Breast epithelium (tissue), 4 donors: ENCODE measurements around the gene SCAP. TPM values are rescaled to one million over a fixed set of nuclear protein-coding genes. Genes with fewer than 3 reads are reported as not detected.

ENCODE experiments used
- DNase-seq, 2 donors: peaks; one replicate each; pipeline ENCODE4 v3.0.0-alpha.2; 2019; ENCODE audit warnings: low spot score in 2 of 2
- H3K27ac ChIP-seq, 2 donors: fragments of 200-600 bp; sonication (generic) in 1 of 2; one replicate each; pipeline ENCODE4 v1.5.1; 2016 to 2019; ENCODE audit warnings: mild to moderate bottlenecking in 1 of 2
- H3K27me3 ChIP-seq, 2 donors: fragments of 200-600 bp; sonication (generic) in 1 of 2; one replicate each; pipeline versions ENCODE4 v1.5.1 to v1.6.0; 2017 to 2019; ENCODE audit warnings: control low read depth in 1 of 2, mild to moderate bottlenecking in 1 of 2
- H3K36me3 ChIP-seq: fragments of 200-600 bp; one replicate; pipeline ENCODE4 v1.5.1; 2019
- H3K4me1 ChIP-seq, 2 donors: fragments of 200-600 bp; sonication (generic); one replicate each; pipeline ENCODE4 v1.5.1; 2016 to 2019; ENCODE audit warnings: control low read depth in 1 of 2
- H3K4me3 ChIP-seq, 3 donors: fragments of 200-600 bp; sonication (generic); 1 replicate in 2 of 3; 2 replicates in 1 of 3; pipeline ENCODE4 v1.5.1; 2016 to 2019; ENCODE audit warnings: mild to moderate bottlenecking in 3 of 3, moderate library complexity in 2 of 3
- H3K9me3 ChIP-seq, 2 donors: fragments of 200-600 bp; sonication (generic) in 1 of 2; one replicate each; pipeline ENCODE4 v1.5.1; 2016 to 2019; ENCODE audit warnings: control low read depth in 1 of 2
- CTCF ChIP-seq, 3 donors: fragments of 450-650 bp; IDR thresholded peaks; one replicate each; pipeline ENCODE4 v1.5.1; 2016 to 2017; ENCODE audit warnings: antibody characterized with exemption in 3 of 3, mild to moderate bottlenecking in 3 of 3, moderate library complexity in 3 of 3
- POLR2A ChIP-seq: fragments of 450-650 bp; IDR thresholded peaks from one replicate; pipeline ENCODE4 v1.6.1; 2016; ENCODE audit warnings: antibody characterized with exemption, mild to moderate bottlenecking, moderate library complexity
- POLR2AphosphoS5 ChIP-seq, 3 donors: sonication (generic); formaldehyde crosslinking; IDR thresholded peaks; one replicate each; pipeline ENCODE4 v1.6.1; 2017; ENCODE audit warnings: antibody characterized with exemption in 3 of 3
- intact Hi-C: fragments of 100-400 bp; cut with DNase I; formaldehyde crosslinking; loops from one replicate; pipeline ENCODE4 v1.15.1; 2023; ENCODE audit warnings: low total_unique reads
- total RNA-seq, 3 donors: library from RNA; depleted of rRNA; stranded (reverse); fragments of >200 nt; gene quantifications; one replicate each; pipeline ENCODE4 v1.1.0, GENCODE V29; 2016

The SCAP gene
- total RNA-seq, 3 donors from 2014 or later, result 54.7 to 78.0 (median 72.7) TPM

DNA sequence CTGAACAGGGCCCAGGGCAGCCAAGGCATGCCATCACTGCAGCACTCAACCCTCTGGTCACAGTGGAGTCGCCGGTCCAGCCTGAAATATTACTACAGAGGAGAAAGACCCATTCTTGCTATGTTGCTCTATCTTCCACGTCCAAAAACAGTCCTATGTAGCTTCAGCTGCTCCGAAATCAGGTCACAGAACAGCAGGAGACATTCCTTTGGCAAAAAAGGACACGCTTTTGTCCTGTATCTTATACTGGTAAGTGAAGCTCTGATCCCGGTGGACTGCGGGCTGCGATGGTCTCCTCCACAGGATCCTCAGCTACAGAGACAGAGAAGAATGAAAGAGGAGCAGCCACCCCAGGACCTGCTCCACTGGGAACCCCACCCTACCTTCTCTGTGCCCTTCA lies 20.1 kb upstream of the SCAP start:
- no peak overlapping the region for H3K4me3 ChIP-seq
- intact Hi-C loops, result no loop called here
- TF ChIP-seq CTCF (IDR thresholded peaks at IDR 0.05) (no peak), POLR2A (no peak), POLR2AphosphoS5 (IDR thresholded peaks at IDR 0.05) (no peak)
- no peak for DNase-seq
- H3K4me1 ChIP-seq, result no peaks in the 10 kb centered on the region
- H3K36me3 ChIP-seq, result peaks cover 8% of the 10 kb centered on the region
- no peak overlapping the region for H3K27ac ChIP-seq
- H3K9me3 ChIP-seq, result no peaks in the 10 kb centered on the region
- no peaks in the 10 kb centered on the region for H3K27me3 ChIP-seq

DNA sequence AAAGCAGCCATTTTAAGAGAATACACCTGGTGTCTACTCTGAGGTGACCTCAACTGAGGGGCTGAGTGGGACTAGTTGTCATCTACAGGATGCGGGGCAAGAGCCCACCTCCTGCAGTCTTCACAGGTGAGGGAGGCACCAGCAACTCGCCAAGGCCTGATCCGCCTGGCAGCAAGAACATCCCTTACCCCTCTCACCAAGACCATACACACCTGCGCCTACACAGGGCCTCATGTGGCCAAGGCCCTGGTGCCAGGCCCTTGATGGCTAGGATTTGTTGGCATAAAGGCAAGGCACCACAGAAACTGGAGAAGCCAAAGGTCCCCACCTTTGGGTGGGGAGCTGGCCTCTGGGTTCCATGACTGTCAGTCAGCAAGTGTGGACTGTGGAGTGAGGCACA lies 19.4 kb upstream of the SCAP start:
- no peak for TF ChIP-seq POLR2A
- H3K4me3 ChIP-seq, result no peak overlapping the region
- no peaks in the 10 kb centered on the region for H3K4me1 ChIP-seq
- H3K36me3 ChIP-seq, result peaks cover 8% of the 10 kb centered on the region
- DNase-seq, result no peak
- intact Hi-C loops, result no loop called here
- H3K9me3 ChIP-seq, result no peaks in the 10 kb centered on the region
- no peaks in the 10 kb centered on the region for H3K27me3 ChIP-seq
- no peak overlapping the region for H3K27ac ChIP-seq

DNA sequence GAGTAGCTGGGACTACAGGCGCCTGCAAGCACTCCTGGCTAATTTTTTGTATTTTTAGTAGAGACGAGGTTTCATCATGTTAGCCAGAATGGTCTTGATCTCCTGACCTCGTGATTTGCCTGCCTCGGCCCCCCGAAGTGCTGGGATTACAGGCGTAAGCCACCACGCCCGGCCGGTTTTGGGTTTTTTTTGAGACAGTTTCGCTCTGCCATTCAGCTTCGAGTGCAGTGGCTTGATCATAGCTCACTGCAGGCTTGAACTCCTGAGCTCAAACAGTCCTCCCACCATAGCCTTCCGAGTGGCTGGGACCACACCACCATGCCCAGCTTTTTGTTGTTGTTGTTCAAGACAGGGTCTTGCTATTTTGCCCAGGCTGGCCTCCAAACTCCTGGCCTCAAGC lies 16.0 kb upstream of the SCAP start:
- peaks cover 8% of the 10 kb centered on the region for H3K36me3 ChIP-seq
- intact Hi-C loops, result no loop called here
- DNase-seq, result no peak

GRCh38 chr3:47491186-47491585 lies 15.4 kb upstream of the SCAP start:
- Histone ChIP-seq H3K9me3 (no peaks in the 10 kb centered on the region), H3K4me1 (no peaks in the 10 kb centered on the region), H3K4me3 (no peak overlapping the region), H3K36me3 (peaks cover 8% of the 10 kb centered on the region), H3K27ac (no peak overlapping the region), H3K27me3 (no peaks in the 10 kb centered on the region)
- no peak for DNase-seq
- TF ChIP-seq POLR2AphosphoS5 (IDR thresholded peaks at IDR 0.05) (no peak), CTCF (IDR thresholded peaks at IDR 0.05) (no peak), POLR2A (no peak)
- intact Hi-C loops, result no loop called here

More for the DNA sequence above, 16.0 kb upstream of the SCAP start:
- no peaks in the 10 kb centered on the region for H3K4me1 ChIP-seq
- no peak for TF ChIP-seq POLR2A
- no peak for TF ChIP-seq CTCF (IDR thresholded peaks at IDR 0.05)
- TF ChIP-seq POLR2AphosphoS5 (IDR thresholded peaks at IDR 0.05), result no peak
- H3K9me3 ChIP-seq, result no peaks in the 10 kb centered on the region
- H3K4me3 ChIP-seq, result no peak overlapping the region
- no peak overlapping the region for H3K27ac ChIP-seq
- H3K27me3 ChIP-seq, result no peaks in the 10 kb centered on the region

- Histone ChIP-seq H3K27ac (no peak overlapping the region), H3K36me3 (no peaks in the 10 kb centered on the region), H3K27me3 (no peaks in the 10 kb centered on the region), H3K4me1 (no peaks in the 10 kb centered on the region), H3K9me3 (no peaks in the 10 kb centered on the region), H3K4me3 (no peak overlapping the region)
- intact Hi-C loops, result no loop called here
- TF ChIP-seq POLR2A, result no peak
- no peak for TF ChIP-seq CTCF (IDR thresholded peaks at IDR 0.05)
- TF ChIP-seq POLR2AphosphoS5 (IDR thresholded peaks at IDR 0.05), result no peak
- no peak for DNase-seq
These were observed 11.5 kb upstream of the SCAP start for GRCh38 chr3:47487265-47487664.

GRCh38 chr3:47485812-47486211 lies 10.1 kb upstream of the SCAP start:
- Histone ChIP-seq H3K36me3 (no peaks in the 10 kb centered on the region), H3K9me3 (no peaks in the 10 kb centered on the region), H3K27me3 (no peaks in the 10 kb centered on the region), H3K4me3 (no peak overlapping the region), H3K27ac (no peak overlapping the region), H3K4me1 (no peaks in the 10 kb centered on the region)
- DNase-seq, result no peak
- TF ChIP-seq CTCF (IDR thresholded peaks at IDR 0.05) (no peak), POLR2A (no peak), POLR2AphosphoS5 (IDR thresholded peaks at IDR 0.05) (no peak)
- intact Hi-C loops, result no loop called here
